Activated T-helper 17 cell treated with anti-CD3 and anti-CD28 coated beads, Interleukin-2, amount 50 U/mL, for 72 hours (primary cell): ENCODE results near the gene PTPRC. TPM values are rescaled to one million over a fixed set of nuclear protein-coding genes. Genes with fewer than 3 reads are reported as not detected.
A peak's percentile ranks its signal among the peaks of the same experiment; 100 is the strongest.

Source experiments
- ATAC-seq: fragments of 150-1000 bp; cut with Tn5 transposase; replicated peaks from 2 replicates; pipeline ENCODE4 v1.10.0; 2021; ENCODE audit warnings: mild to moderate bottlenecking, moderate library complexity
- H3K27ac Mint-ChIP-seq: one replicate; pipeline ENCODE4 v1.8.0; 2022; ENCODE audit warnings: mixed read lengths
- H3K27me3 Mint-ChIP-seq: one replicate; pipeline ENCODE4 v1.8.0; 2022; ENCODE audit warnings: mixed read lengths
- H3K36me3 Mint-ChIP-seq: one replicate; pipeline ENCODE4 v1.8.0; 2022; ENCODE audit warnings: low read depth, mild to moderate bottlenecking, mixed read lengths
- H3K4me1 Mint-ChIP-seq: one replicate; pipeline ENCODE4 v1.8.0; 2022; ENCODE audit warnings: mixed read lengths
- H3K4me3 Mint-ChIP-seq: one replicate; pipeline ENCODE4 v1.8.0; 2022; ENCODE audit warnings: mild to moderate bottlenecking, mixed read lengths
- H3K9me3 Mint-ChIP-seq: one replicate; pipeline ENCODE4 v1.8.0; 2022; ENCODE audit warnings: mixed read lengths
- total RNA-seq, 2 donors: library from RNA; stranded (reverse); gene quantifications; one replicate each; pipeline ENCODE4 v1.2.3, GENCODE V29; 2022

The PTPRC gene
- total RNA-seq, 2 donors from 2014 or later = 366 to 421 TPM

DNA sequence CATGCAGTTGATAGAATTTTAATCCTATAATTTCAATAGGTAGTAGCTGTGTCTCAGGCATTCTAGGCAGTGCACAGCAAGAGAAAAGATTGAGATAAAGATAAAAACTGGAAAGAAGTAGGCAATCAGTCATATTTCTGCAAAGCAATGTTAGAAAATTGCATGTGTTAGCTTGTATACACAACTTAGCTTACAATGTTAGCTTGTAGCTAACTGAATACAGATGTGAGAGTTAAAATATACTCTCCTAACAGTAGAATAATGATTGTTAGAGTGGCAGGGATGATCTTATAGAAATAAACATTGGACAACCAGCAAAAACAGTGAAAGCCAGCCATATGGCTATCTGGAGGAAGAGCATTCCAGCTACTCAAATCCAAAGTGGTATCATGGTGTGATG, 29.0 kb downstream of the PTPRC start:
- no peaks in the 10 kb centered on the region for H3K27me3 Mint-ChIP-seq
- H3K36me3 Mint-ChIP-seq = peaks cover 95% of the 10 kb centered on the region
- peaks cover 56% of the 10 kb centered on the region for H3K4me1 Mint-ChIP-seq
- peak overlapping the region; percentile 99 for H3K27ac Mint-ChIP-seq
- H3K4me3 Mint-ChIP-seq = peak overlapping the region; percentile 55
- no peaks in the 10 kb centered on the region for H3K9me3 Mint-ChIP-seq
- no peak for ATAC-seq

GRCh38 chr1:198669023-198669698, 30.3 kb downstream of the PTPRC start:
- H3K9me3 Mint-ChIP-seq = no peaks in the 10 kb centered on the region
- peak overlapping the region; percentile 55 for H3K4me3 Mint-ChIP-seq
- no peaks in the 10 kb centered on the region for H3K27me3 Mint-ChIP-seq
- H3K27ac Mint-ChIP-seq = peak overlapping the region; percentile 99
- H3K36me3 Mint-ChIP-seq = peaks cover 97% of the 10 kb centered on the region
- ATAC-seq = peak; percentile 93
- peaks cover 54% of the 10 kb centered on the region for H3K4me1 Mint-ChIP-seq

- Mint-ChIP-seq H3K4me1 (peaks cover 56% of the 10 kb centered on the region), H3K36me3 (peaks cover 96% of the 10 kb centered on the region), H3K27me3 (no peaks in the 10 kb centered on the region), H3K4me3 (peak overlapping the region; percentile 55), H3K27ac (peak overlapping the region; percentile 99), H3K9me3 (no peaks in the 10 kb centered on the region)
- peak; percentile 17 for ATAC-seq
These were observed 30.9 kb downstream of the PTPRC start for GRCh38 chr1:198669771-198670170.

- H3K27me3 Mint-ChIP-seq = no peaks in the 10 kb centered on the region
- peaks cover 61% of the 10 kb centered on the region for H3K4me1 Mint-ChIP-seq
- ATAC-seq = no peak
- H3K9me3 Mint-ChIP-seq = no peaks in the 10 kb centered on the region
- H3K4me3 Mint-ChIP-seq = peak overlapping the region; percentile 71
- peaks cover 96% of the 10 kb centered on the region for H3K36me3 Mint-ChIP-seq
- peak overlapping the region; percentile 83 for H3K27ac Mint-ChIP-seq
These were observed 32.3 kb downstream of the PTPRC start for GRCh38 chr1:198671136-198671535.

DNA sequence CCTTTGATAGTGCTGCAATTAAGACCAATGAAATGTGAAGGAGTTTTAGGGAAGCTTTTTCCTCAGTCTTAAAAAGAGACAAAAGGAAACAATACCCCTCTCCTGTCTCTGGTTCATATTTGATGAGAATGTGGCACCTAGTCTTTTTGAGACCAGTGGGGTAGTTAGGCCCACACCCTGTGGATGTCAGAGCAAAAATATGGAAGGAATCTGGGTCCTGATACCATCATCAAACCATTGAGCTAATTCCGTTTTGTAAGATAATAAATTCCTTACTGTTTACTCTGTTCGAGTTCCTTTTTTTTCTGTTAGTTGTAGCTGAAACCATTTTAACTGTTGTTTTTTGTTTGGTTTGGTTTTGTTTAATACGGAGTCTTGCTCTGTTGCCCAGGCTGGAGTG, 33.3 kb downstream of the PTPRC start:
- Mint-ChIP-seq H3K4me1 (peaks cover 63% of the 10 kb centered on the region), H3K9me3 (no peaks in the 10 kb centered on the region), H3K27ac (peak overlapping the region; percentile 83), H3K4me3 (peak overlapping the region; percentile 71), H3K36me3 (peaks cover 99% of the 10 kb centered on the region), H3K27me3 (no peaks in the 10 kb centered on the region)
- ATAC-seq = no peak

DNA sequence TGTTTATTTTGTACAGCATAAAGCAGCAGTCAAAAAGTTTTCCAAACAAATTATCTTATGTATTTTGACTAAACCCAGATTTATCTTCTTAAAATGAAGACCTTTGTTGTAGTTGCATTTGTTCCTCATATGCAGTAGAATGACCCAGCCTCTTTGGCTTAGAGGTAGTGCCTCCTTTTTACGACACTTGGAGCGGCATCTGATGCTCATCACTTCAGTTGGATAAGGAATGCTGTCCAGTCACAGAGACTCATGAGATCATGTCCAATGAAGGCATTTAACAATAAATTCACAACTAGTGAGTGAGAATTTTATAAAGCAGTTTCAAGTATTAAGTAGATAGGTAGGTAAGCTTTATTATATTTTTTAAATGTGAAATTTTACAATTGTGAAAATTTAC, 35.2 kb downstream of the PTPRC start:
- Mint-ChIP-seq H3K36me3 (peaks cover 99% of the 10 kb centered on the region), H3K4me1 (peaks cover 57% of the 10 kb centered on the region), H3K9me3 (no peaks in the 10 kb centered on the region), H3K27ac (peak overlapping the region; percentile 83), H3K4me3 (peak overlapping the region; percentile 71), H3K27me3 (no peaks in the 10 kb centered on the region)
- no peak for ATAC-seq

DNA sequence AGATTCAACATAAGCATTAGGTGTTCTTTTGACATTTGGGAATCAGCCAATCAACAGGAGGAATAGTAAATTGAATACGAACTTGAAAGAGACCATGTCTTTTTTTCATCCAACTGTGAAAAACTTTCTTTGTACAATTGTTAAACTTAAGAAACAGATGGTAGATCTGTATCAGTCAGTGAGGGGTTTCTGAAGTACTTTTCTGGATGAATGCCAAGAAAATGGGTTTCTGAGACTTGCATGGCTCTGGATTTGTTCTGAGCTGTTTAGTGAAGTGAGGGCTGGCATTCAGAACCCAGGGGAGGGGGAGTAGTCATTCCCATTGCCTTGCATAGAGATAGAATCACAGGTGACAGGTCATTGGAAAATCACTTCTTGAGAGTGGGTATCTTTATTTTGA, 37.4 kb downstream of the PTPRC start:
- Mint-ChIP-seq H3K36me3 (peaks cover 97% of the 10 kb centered on the region), H3K27me3 (no peaks in the 10 kb centered on the region), H3K27ac (peak overlapping the region; percentile 95), H3K9me3 (no peaks in the 10 kb centered on the region), H3K4me3 (peak overlapping the region; percentile 80), H3K4me1 (peaks cover 52% of the 10 kb centered on the region)
- peak; percentile 8 for ATAC-seq

GRCh38 chr1:198677027-198677426, 38.2 kb downstream of the PTPRC start:
- H3K4me1 Mint-ChIP-seq = peaks cover 50% of the 10 kb centered on the region
- no peaks in the 10 kb centered on the region for H3K27me3 Mint-ChIP-seq
- no peak for ATAC-seq
- no peaks in the 10 kb centered on the region for H3K9me3 Mint-ChIP-seq
- peak overlapping the region; percentile 80 for H3K4me3 Mint-ChIP-seq
- H3K36me3 Mint-ChIP-seq = peaks cover 94% of the 10 kb centered on the region
- peak overlapping the region; percentile 95 for H3K27ac Mint-ChIP-seq

GRCh38 chr1:198677871-198678270, 39.0 kb downstream of the PTPRC start:
- H3K36me3 Mint-ChIP-seq = peaks cover 94% of the 10 kb centered on the region
- ATAC-seq = no peak
- H3K4me1 Mint-ChIP-seq = peaks cover 51% of the 10 kb centered on the region
- peak overlapping the region; percentile 80 for H3K4me3 Mint-ChIP-seq
- no peaks in the 10 kb centered on the region for H3K27me3 Mint-ChIP-seq
- H3K27ac Mint-ChIP-seq = peak overlapping the region; percentile 95
- no peaks in the 10 kb centered on the region for H3K9me3 Mint-ChIP-seq

DNA sequence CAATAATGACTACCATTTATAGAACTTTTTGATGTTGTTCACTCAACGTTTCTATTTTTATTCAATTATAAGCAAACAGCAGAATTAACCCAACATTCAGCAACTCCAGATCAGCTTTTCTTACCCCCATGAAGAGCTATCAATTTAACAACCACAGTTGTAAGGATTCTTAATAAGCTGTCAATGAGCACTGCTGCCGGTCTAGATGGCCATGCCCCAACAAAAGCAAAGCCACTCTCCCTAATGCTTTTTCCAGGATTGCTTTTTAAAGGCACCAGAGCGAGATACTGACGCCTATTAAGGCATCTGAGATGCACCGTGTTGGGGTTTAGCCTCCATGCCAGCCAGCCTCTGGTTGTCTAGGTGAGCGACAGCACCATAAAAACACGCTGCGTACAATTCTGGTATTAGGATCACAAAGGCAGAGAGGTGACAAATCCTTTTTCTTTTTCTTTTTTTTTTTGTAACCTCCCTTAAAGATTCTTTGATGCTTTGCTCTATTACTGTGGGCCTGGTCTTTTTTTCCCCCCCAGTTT, 39.5 kb downstream of the PTPRC start:
- peak; percentile 6 for ATAC-seq
- peak overlapping the region; percentile 80 for H3K4me3 Mint-ChIP-seq
- peak overlapping the region; percentile 95 for H3K27ac Mint-ChIP-seq
- H3K4me1 Mint-ChIP-seq = peaks cover 52% of the 10 kb centered on the region
- H3K36me3 Mint-ChIP-seq = peaks cover 94% of the 10 kb centered on the region
- H3K27me3 Mint-ChIP-seq = no peaks in the 10 kb centered on the region
- no peaks in the 10 kb centered on the region for H3K9me3 Mint-ChIP-seq

DNA sequence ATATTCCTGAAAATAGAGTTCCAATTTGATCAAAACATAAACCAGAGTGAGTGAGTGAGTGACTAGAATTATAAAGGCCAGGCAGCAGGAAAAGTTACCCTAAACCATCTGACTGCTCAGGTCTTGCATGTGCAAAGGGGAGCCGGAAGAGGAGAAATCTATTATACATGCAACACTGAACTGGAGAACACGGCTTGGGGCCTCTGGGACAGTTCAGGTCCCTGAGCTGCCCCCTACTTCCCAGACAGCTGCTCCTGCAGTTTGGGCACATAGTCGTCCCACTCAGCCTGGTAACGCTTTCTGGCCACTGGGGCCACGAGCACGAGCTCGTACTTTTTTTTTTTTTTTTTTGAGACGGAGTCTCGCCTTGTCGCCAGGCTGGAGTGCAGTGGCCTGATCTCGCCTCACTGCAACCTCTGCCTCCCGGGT, 40.1 kb downstream of the PTPRC start:
- Mint-ChIP-seq H3K9me3 (no peaks in the 10 kb centered on the region), H3K4me1 (peaks cover 57% of the 10 kb centered on the region), H3K27ac (peak overlapping the region; percentile 95), H3K4me3 (peak overlapping the region; percentile 80), H3K36me3 (peaks cover 94% of the 10 kb centered on the region), H3K27me3 (no peaks in the 10 kb centered on the region)
- ATAC-seq = peak; percentile 18

GRCh38 chr1:198679535-198680173, 40.8 kb downstream of the PTPRC start:
- Mint-ChIP-seq H3K9me3 (no peaks in the 10 kb centered on the region), H3K36me3 (peaks cover 93% of the 10 kb centered on the region), H3K4me1 (peaks cover 60% of the 10 kb centered on the region), H3K27ac (peak overlapping the region; percentile 95), H3K4me3 (peak overlapping the region; percentile 80), H3K27me3 (no peaks in the 10 kb centered on the region)
- peak; percentile 55 for ATAC-seq

- ATAC-seq = no peak
- peaks cover 90% of the 10 kb centered on the region for H3K36me3 Mint-ChIP-seq
- peaks cover 57% of the 10 kb centered on the region for H3K4me1 Mint-ChIP-seq
- peak overlapping the region; percentile 80 for H3K4me3 Mint-ChIP-seq
- peak overlapping the region; percentile 95 for H3K27ac Mint-ChIP-seq
- no peaks in the 10 kb centered on the region for H3K9me3 Mint-ChIP-seq
- no peaks in the 10 kb centered on the region for H3K27me3 Mint-ChIP-seq
These were observed 41.5 kb downstream of the PTPRC start for GRCh38 chr1:198680174-198680875.

DNA sequence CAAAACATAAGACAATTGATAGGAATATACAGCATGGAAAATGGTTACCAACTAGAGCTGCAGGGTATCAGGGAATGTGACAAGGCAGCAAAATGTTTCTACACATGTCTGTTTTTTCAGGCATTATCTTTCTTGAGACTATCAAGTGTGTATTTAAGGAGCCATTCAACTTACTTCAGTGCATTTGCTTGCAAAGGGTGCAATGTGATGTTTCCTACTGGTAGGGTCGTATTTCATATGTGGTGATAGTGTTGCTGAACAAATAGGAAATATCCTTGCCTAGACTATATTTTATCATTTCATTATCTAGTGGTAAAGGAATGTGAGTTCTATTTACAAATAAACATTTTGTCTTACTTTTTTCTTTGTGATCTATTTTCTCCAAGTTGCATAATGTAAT, 42.4 kb downstream of the PTPRC start:
- Mint-ChIP-seq H3K27me3 (no peaks in the 10 kb centered on the region), H3K4me1 (peaks cover 54% of the 10 kb centered on the region), H3K36me3 (peaks cover 88% of the 10 kb centered on the region), H3K27ac (peak overlapping the region; percentile 95), H3K9me3 (no peaks in the 10 kb centered on the region), H3K4me3 (peak overlapping the region; percentile 80)
- no peak for ATAC-seq
